ENCODE measurements around the gene HORMAD1. TPM values are rescaled to one million over a fixed set of nuclear protein-coding genes. Genes with fewer than 3 reads are reported as not detected.
"Not testable (repeated sequence)": the region's sequence is repeated elsewhere in the genome, so short reads cannot be mapped to it uniquely, and the experiment has no call there.

Gene HORMAD1
- total RNA-seq, 1 donor from 2014 or later: not detected

DNA sequence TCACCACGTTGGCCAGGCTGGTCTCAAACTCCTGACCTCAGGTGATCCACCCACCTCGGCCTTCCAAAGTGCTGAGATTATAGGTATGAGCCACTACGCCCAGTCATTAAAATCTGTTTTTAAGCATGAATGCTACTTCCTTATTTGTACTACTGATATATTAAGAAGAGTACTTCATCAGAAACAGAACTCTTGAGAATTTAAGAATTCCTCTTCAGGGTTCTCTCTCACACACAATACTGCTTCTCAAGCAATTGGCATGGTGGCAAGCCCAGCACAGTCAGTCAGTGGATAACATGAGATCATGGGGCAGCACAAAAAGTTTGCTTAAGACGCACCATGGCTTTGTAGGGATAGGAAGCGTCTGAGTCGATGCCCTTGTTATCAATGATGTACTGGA, 30.7 kb upstream of the HORMAD1 start:
- no peaks in the 10 kb centered on the region for H3K9me3 ChIP-seq (ENCODE audit: control insufficient read depth in 3 of 3, low read length in 3 of 3)
- peaks cover 0 to 8% (median 2%) of the 10 kb centered on the region in 3 donors for H3K36me3 ChIP-seq (ENCODE audit: control insufficient read depth in 3 of 3, insufficient read depth in 3 of 3, low read length in 3 of 3)
- no peaks in the 10 kb centered on the region for H3K27me3 ChIP-seq (ENCODE audit: control insufficient read depth in 3 of 3, insufficient read depth in 3 of 3, low read length in 3 of 3)
- H3K9ac ChIP-seq (ENCODE audit: low read depth in 1 of 3, low read length in 3 of 3): no peak overlapping the region
- H3K4me3 ChIP-seq (ENCODE audit: low read length in 3 of 3): no peak overlapping the region
- no peak overlapping the region for H3K27ac ChIP-seq (ENCODE audit: low read depth, low read length)
- H3K4me1 ChIP-seq (ENCODE audit: control insufficient read depth in 3 of 3, insufficient read depth in 3 of 3, low read length in 3 of 3): no peaks in the 10 kb centered on the region

DNA sequence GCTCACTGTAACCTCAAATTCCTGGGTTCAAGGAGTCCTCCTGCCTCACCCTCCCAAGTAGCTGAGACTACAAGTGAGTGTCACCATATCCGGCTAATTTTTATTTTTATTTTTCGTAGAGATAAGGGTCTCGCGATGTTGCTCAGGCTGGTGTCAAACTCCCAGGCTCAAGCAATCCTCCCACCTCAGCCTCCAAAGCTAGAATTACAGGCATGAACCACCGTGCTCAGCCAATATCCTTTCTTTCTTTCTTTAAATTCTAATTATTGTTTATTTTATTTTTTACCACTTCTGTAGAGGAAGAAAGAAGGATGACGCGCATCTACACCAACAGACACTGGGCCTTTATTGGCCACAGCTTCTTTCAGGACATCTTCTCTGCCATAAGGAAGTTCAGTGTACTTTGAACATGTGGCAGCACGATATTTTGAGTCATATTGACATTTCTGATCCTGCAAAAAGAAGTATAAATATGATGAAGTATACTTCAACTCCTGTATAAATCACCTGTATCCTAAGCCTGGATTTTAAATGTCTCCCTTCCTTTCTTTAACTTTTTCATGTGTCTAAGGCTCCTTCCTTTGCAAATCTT, 29.1 kb upstream of the HORMAD1 start:
- H3K36me3 ChIP-seq (ENCODE audit: control insufficient read depth in 3 of 3, insufficient read depth in 3 of 3, low read length in 3 of 3): peaks cover 0 to 8% (median 2%) of the 10 kb centered on the region in 3 donors
- no peaks in the 10 kb centered on the region for H3K9me3 ChIP-seq (ENCODE audit: control insufficient read depth in 3 of 3, low read length in 3 of 3)
- no peak overlapping the region for H3K9ac ChIP-seq (ENCODE audit: low read depth in 1 of 3, low read length in 3 of 3)
- no peaks in the 10 kb centered on the region for H3K4me1 ChIP-seq (ENCODE audit: control insufficient read depth in 3 of 3, insufficient read depth in 3 of 3, low read length in 3 of 3)
- H3K27ac ChIP-seq (ENCODE audit: low read depth, low read length): no peak overlapping the region
- no peaks in the 10 kb centered on the region for H3K27me3 ChIP-seq (ENCODE audit: control insufficient read depth in 3 of 3, insufficient read depth in 3 of 3, low read length in 3 of 3)
- no peak overlapping the region for H3K4me3 ChIP-seq (ENCODE audit: low read length in 3 of 3)

DNA sequence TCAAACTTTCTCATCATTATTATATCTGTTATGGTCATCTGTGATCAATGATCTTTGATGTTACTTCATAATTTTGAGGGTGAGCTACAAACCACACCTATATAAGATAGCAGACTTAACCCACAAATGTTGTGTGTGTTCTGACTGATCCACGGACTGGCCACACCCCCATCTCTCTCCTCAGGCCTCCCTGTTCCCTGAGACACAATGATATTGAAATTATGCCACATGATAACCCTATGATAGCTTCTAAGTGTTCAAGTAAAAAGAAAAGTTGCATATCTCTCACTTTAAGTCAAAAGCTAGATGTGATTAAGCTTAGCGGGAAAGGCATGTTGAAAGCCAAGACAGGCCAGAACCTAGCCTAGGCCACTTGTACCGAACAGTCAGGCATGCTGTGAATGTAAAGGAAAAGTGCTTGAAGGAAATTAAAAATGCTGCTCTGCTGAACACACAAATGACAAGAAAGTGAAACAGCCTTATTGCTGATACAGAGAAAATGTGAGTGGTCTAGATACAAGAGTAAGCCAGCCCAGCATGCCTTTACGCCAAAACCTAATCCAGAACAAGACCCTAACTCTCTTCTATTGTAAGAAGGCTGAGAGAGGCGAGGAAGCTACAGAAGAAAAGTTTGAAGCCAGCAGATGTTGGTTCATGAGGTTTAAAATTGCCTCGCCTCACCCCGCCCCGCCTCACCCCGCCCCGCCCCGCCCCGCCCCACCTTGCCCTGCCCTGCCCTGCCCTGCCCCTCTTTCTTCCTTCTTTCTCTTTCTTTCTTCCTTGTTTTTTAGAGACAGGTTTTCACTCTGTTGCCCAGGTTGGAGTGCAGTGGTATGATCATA, 28.4 kb upstream of the HORMAD1 start:
- H3K9ac ChIP-seq (ENCODE audit: low read depth in 1 of 3, low read length in 3 of 3): no peak overlapping the region
- no peaks in the 10 kb centered on the region for H3K4me1 ChIP-seq (ENCODE audit: control insufficient read depth in 3 of 3, insufficient read depth in 3 of 3, low read length in 3 of 3)
- H3K36me3 ChIP-seq (ENCODE audit: control insufficient read depth in 3 of 3, insufficient read depth in 3 of 3, low read length in 3 of 3): peaks cover 0 to 8% (median 2%) of the 10 kb centered on the region in 3 donors
- no peaks in the 10 kb centered on the region for H3K27me3 ChIP-seq (ENCODE audit: control insufficient read depth in 3 of 3, insufficient read depth in 3 of 3, low read length in 3 of 3)
- H3K27ac ChIP-seq (ENCODE audit: low read depth, low read length): no peak overlapping the region
- no peaks in the 10 kb centered on the region for H3K9me3 ChIP-seq (ENCODE audit: control insufficient read depth in 3 of 3, low read length in 3 of 3)
- H3K4me3 ChIP-seq (ENCODE audit: low read length in 3 of 3): no peak overlapping the region

DNA sequence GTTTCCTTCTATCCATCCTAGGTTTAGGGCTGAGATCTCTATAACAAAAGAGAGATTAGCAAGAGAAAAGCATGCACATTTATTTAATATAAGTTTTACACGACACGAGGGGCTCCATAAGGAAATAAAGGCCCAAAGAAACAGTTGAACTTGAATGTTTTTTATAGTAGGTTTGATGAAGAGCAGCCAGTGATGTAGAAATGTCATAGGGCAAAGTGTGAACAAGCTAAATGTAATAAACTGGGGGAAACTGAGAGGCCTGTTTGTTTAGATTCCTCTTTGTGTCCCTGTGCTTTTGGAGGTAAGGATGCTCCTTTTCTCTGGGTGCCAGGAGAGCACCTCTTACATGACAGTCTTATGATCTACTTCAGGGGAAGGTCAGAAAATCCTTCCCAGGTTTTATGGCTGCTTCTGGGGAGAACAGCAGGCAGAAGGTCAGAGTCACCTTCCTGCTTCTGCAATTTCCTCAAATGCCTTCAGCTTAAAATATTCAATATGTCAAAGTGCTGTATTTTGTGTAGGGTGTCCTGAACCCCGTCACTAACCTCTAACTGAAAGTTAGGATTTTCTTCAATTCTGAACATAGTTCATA, 9.5 kb upstream of the HORMAD1 start:
- peaks cover 0 to 2% (median 0%) of the 10 kb centered on the region in 3 donors for H3K36me3 ChIP-seq (ENCODE audit: control insufficient read depth in 3 of 3, insufficient read depth in 3 of 3, low read length in 3 of 3)
- H3K4me1 ChIP-seq (ENCODE audit: control insufficient read depth in 3 of 3, insufficient read depth in 3 of 3, low read length in 3 of 3): no peaks in the 10 kb centered on the region
- H3K27me3 ChIP-seq (ENCODE audit: control insufficient read depth in 3 of 3, insufficient read depth in 3 of 3, low read length in 3 of 3): no peaks in the 10 kb centered on the region
- no peaks in the 10 kb centered on the region for H3K9me3 ChIP-seq (ENCODE audit: control insufficient read depth in 3 of 3, low read length in 3 of 3)
- no peak overlapping the region for H3K4me3 ChIP-seq (ENCODE audit: low read length in 3 of 3)
- H3K27ac ChIP-seq (ENCODE audit: low read depth, low read length): no peak overlapping the region
- H3K9ac ChIP-seq (ENCODE audit: low read depth in 1 of 3, low read length in 3 of 3): no peak overlapping the region

DNA sequence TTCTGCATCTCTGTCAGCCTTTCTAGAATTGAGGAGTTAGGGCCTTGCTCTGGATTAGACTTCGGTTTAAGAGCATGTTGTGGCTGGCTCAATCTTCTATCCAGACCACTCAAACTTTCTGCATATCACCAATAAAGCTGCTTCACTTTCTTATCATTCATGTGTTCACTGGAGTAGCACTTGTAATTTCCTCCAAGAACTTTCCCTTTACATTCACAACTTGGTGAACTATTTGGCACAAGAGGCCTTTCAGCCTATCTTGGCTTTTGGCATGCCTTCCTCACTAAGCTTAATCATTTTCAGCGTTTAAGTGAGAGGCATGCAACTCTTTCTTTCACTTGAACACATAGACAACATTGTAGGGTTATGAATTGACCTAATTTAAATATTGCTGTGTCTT, 3.6 kb upstream of the HORMAD1 start:
- Histone ChIP-seq H3K9me3 (ENCODE audit: control insufficient read depth in 3 of 3, low read length in 3 of 3) (no peaks in the 10 kb centered on the region), H3K27me3 (ENCODE audit: control insufficient read depth in 3 of 3, insufficient read depth in 3 of 3, low read length in 3 of 3) (no peaks in the 10 kb centered on the region), H3K4me3 (ENCODE audit: low read length in 3 of 3) (no peak overlapping the region), H3K27ac (ENCODE audit: low read depth, low read length) (no peak overlapping the region), H3K9ac (ENCODE audit: low read depth in 1 of 3, low read length in 3 of 3) (no peak overlapping the region), H3K4me1 (ENCODE audit: control insufficient read depth in 3 of 3, insufficient read depth in 3 of 3, low read length in 3 of 3) (no peaks in the 10 kb centered on the region), H3K36me3 (ENCODE audit: control insufficient read depth in 3 of 3, insufficient read depth in 3 of 3, low read length in 3 of 3) (no peaks in the 10 kb centered on the region)

DNA sequence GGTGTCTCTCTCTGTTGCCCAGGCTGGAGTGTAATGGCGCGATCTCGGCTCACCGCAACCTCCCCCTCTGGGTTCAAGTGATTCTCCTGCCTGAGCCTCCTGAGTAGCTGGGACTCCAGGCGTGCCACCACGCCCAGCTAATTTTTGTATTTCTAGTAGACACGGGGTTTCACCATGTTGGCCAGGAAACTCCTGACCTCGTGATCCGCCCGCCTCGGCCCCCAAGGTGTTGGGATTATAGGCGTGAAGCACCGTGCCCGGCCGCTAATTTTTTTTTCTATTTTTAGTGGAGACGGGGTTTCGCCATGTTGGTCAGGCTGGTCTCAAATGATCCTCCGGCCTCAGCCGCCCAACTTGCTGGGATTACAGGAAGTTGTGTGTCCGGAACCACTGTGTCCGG, 597 bp downstream of the HORMAD1 start:
- H3K9me3 ChIP-seq (ENCODE audit: control insufficient read depth in 3 of 3, low read length in 3 of 3): no peaks in the 10 kb centered on the region
- H3K36me3 ChIP-seq (ENCODE audit: control insufficient read depth in 3 of 3, insufficient read depth in 3 of 3, low read length in 3 of 3): no peaks in the 10 kb centered on the region
- H3K27ac ChIP-seq (ENCODE audit: low read depth, low read length): no peak overlapping the region
- H3K4me1 ChIP-seq (ENCODE audit: control insufficient read depth in 3 of 3, insufficient read depth in 3 of 3, low read length in 3 of 3): no peaks in the 10 kb centered on the region
- H3K4me3 ChIP-seq (ENCODE audit: low read length in 3 of 3): no peak overlapping the region
- H3K27me3 ChIP-seq (ENCODE audit: control insufficient read depth in 3 of 3, insufficient read depth in 3 of 3, low read length in 3 of 3): no peaks in the 10 kb centered on the region
- H3K9ac ChIP-seq (ENCODE audit: low read depth in 1 of 3, low read length in 3 of 3): no peak overlapping the region

DNA sequence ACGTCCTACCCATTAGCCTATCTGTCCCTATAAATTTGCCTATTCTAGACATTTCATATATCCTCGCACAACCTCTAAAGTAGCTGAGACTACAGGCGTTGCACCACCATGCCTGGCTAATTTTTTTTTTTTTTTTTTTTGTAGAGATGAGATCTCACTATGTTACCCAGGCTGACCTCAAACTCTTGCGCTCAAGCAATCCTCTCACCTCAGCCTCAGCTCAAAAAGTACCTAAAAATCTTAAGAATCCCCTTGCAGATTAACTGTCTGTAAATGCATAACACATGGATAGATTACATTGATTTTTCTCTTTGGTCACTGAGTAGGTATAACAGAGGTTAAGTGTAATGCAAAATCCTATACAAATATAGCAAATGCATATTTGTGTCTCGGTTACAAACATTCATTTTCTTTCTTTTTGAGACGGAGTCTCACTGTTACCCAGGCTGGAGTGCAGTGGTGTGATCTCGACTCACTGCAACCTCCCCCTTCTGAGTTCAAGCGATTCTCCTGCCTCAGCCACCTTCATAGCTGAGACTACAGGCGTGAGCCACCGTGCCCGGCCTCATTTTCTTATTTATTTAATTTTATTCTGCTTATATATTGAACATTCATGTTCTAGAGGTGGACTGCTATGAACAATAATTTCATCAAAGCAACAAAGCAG, 2.3 kb downstream of the HORMAD1 start:
- H3K4me3 ChIP-seq (ENCODE audit: low read length in 3 of 3): no peak overlapping the region
- H3K36me3 ChIP-seq (ENCODE audit: control insufficient read depth in 3 of 3, insufficient read depth in 3 of 3, low read length in 3 of 3): no peaks in the 10 kb centered on the region
- no peaks in the 10 kb centered on the region for H3K4me1 ChIP-seq (ENCODE audit: control insufficient read depth in 3 of 3, insufficient read depth in 3 of 3, low read length in 3 of 3)
- H3K9me3 ChIP-seq (ENCODE audit: control insufficient read depth in 3 of 3, low read length in 3 of 3): no peaks in the 10 kb centered on the region
- H3K27ac ChIP-seq (ENCODE audit: low read depth, low read length): no peak overlapping the region
- H3K9ac ChIP-seq (ENCODE audit: low read depth in 1 of 3, low read length in 3 of 3): no peak overlapping the region
- H3K27me3 ChIP-seq (ENCODE audit: control insufficient read depth in 3 of 3, insufficient read depth in 3 of 3, low read length in 3 of 3): no peaks in the 10 kb centered on the region

DNA sequence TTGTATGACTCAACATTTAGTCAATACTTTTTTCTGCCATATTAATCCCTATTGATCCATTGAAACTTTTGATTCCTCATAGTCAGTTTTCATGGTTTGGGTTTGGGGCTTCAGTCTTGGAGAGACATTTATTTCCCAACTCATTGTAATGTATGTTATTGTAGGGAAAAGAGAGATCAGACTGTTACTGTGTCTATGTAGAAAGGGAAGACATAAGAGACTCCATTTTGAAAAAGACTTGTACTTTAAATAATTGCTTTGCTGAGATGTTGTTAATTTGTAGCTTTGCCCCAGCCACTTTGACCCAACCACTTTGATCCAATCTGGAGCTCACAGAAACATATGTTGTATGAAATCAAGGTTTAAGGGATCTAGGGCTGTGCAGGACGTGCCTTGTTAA, 11.7 kb downstream of the HORMAD1 start:
- not testable (repeated sequence) for H3K27ac ChIP-seq (ENCODE audit: low read depth, low read length); H3K9me3 ChIP-seq (ENCODE audit: control insufficient read depth in 3 of 3, low read length in 3 of 3)

DNA sequence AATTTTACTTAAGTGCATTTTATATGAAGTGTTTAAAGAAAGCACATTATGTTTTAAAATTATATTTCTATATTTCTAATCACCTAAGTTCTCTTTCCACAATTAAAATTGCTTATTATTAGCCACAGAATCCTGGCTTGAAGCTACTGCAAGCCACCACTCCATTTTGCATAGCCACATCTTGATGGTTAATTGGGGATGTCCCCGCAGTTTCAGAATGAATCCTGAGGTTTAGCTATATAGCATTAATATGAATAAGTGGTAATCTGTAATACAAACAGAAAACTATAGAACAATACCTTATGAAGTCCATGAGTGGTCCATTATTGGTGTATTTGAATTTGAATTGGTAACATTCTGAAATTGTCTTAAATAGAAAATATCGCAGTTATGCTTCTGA, 12.1 kb downstream of the HORMAD1 start:
- H3K4me1 ChIP-seq (ENCODE audit: control insufficient read depth in 3 of 3, insufficient read depth in 3 of 3, low read length in 3 of 3): no peaks in the 10 kb centered on the region
- H3K9me3 ChIP-seq (ENCODE audit: control insufficient read depth in 3 of 3, low read length in 3 of 3): no peaks in the 10 kb centered on the region
- H3K4me3 ChIP-seq (ENCODE audit: low read length in 3 of 3): no peak overlapping the region
- no peak overlapping the region for H3K27ac ChIP-seq (ENCODE audit: low read depth, low read length)
- no peaks in the 10 kb centered on the region for H3K27me3 ChIP-seq (ENCODE audit: control insufficient read depth in 3 of 3, insufficient read depth in 3 of 3, low read length in 3 of 3)
- no peaks in the 10 kb centered on the region for H3K36me3 ChIP-seq (ENCODE audit: control insufficient read depth in 3 of 3, insufficient read depth in 3 of 3, low read length in 3 of 3)
- H3K9ac ChIP-seq (ENCODE audit: low read depth in 1 of 3, low read length in 3 of 3): no peak overlapping the region

More for the DNA sequence above, 11.7 kb downstream of the HORMAD1 start:
- H3K9ac ChIP-seq (ENCODE audit: low read depth in 1 of 3, low read length in 3 of 3); H3K4me3 ChIP-seq (ENCODE audit: low read length in 3 of 3); H3K36me3 ChIP-seq (ENCODE audit: control insufficient read depth in 3 of 3, insufficient read depth in 3 of 3, low read length in 3 of 3); H3K4me1 ChIP-seq (ENCODE audit: control insufficient read depth in 3 of 3, insufficient read depth in 3 of 3, low read length in 3 of 3); H3K27me3 ChIP-seq (ENCODE audit: control insufficient read depth in 3 of 3, insufficient read depth in 3 of 3, low read length in 3 of 3): not testable (repeated sequence)

DNA sequence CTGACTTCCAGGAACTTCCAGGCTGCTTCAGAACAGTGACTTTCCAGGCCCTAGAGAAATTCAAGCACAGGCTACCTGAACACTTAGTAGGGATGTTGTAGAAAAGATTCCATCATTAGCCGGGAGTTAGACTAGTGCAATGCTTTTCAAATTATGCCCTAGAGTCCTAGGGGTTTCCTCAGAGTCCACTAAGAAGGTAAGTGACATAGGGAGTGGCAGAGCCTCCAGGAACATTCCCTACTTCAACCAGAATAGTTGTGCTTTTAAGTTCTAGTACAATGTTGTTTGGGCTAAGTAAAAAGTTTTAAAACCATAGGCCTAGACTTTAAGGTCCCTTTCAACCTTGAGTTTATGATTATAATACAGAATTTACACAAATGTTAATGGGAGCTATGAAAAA, 14.6 kb downstream of the HORMAD1 start:
- no peaks in the 10 kb centered on the region for H3K36me3 ChIP-seq (ENCODE audit: control insufficient read depth in 3 of 3, insufficient read depth in 3 of 3, low read length in 3 of 3)
- H3K4me1 ChIP-seq (ENCODE audit: control insufficient read depth in 3 of 3, insufficient read depth in 3 of 3, low read length in 3 of 3): no peaks in the 10 kb centered on the region

More for the DNA sequence above, 14.6 kb downstream of the HORMAD1 start:
- H3K4me3 ChIP-seq (ENCODE audit: low read length in 3 of 3): no peak overlapping the region
- H3K9me3 ChIP-seq (ENCODE audit: control insufficient read depth in 3 of 3, low read length in 3 of 3): no peaks in the 10 kb centered on the region
- no peak overlapping the region for H3K27ac ChIP-seq (ENCODE audit: low read depth, low read length)
- no peaks in the 10 kb centered on the region for H3K27me3 ChIP-seq (ENCODE audit: control insufficient read depth in 3 of 3, insufficient read depth in 3 of 3, low read length in 3 of 3)
- H3K9ac ChIP-seq (ENCODE audit: low read depth in 1 of 3, low read length in 3 of 3): no peak overlapping the region
